Parathyroid adenoma (tissue), 2 donors: ENCODE results near the gene MAD1L1.

ENCODE experiments used
- H2AFZ ChIP-seq: fragments of 300-600 bp; sonication (generic); one replicate; pipeline ENCODE4 v1.7.0; 2017; ENCODE audit warnings: antibody characterized with exemption, mild to moderate bottlenecking
- H3K27ac ChIP-seq: fragments of 300-600 bp; sonication (generic); one replicate; pipeline ENCODE4 v1.7.0; 2017
- H3K27me3 ChIP-seq: fragments of 300-600 bp; sonication (generic); one replicate; pipeline ENCODE4 v1.7.0; 2017; ENCODE audit warnings: low read length; ENCODE audit not compliant: control insufficient read depth, insufficient read depth
- H3K36me3 ChIP-seq: fragments of 300-600 bp; sonication (generic); one replicate; pipeline ENCODE4 v1.7.0; 2017; ENCODE audit warnings: low read length; ENCODE audit not compliant: control insufficient read depth, insufficient read depth
- H3K4me1 ChIP-seq: fragments of 300-600 bp; sonication (generic); one replicate; pipeline ENCODE4 v1.7.0; 2017; ENCODE audit warnings: control low read depth
- H3K4me2 ChIP-seq: fragments of 300-600 bp; sonication (generic); one replicate; pipeline ENCODE4 v1.7.0; 2017; ENCODE audit warnings: low read length
- H3K4me3 ChIP-seq: fragments of 300-600 bp; sonication (generic); one replicate; pipeline ENCODE4 v1.7.0; 2017; ENCODE audit warnings: low read depth, low read length
- H3K79me2 ChIP-seq: fragments of 300-600 bp; sonication (generic); one replicate; pipeline ENCODE4 v1.7.0; 2017; ENCODE audit warnings: control low read depth
- H3K9ac ChIP-seq: fragments of 300-600 bp; sonication (generic); one replicate; pipeline ENCODE4 v1.7.0; 2017; ENCODE audit warnings: mild to moderate bottlenecking
- H3K9me3 ChIP-seq: fragments of 300-600 bp; sonication (generic); one replicate; pipeline ENCODE4 v1.7.0; 2017; ENCODE audit warnings: low read length; ENCODE audit not compliant: control insufficient read depth
- TF ChIP-seq, protein P1 (sequence below): fragments of 300-600 bp; sonication (generic); IDR thresholded peaks from one replicate; pipeline ENCODE4 v1.7.0; 2017; ENCODE audit warnings: antibody characterized with exemption, mild to moderate bottlenecking
- donor health status: primary hyperparathyroidism.

MAD1L1 gene

DNA sequence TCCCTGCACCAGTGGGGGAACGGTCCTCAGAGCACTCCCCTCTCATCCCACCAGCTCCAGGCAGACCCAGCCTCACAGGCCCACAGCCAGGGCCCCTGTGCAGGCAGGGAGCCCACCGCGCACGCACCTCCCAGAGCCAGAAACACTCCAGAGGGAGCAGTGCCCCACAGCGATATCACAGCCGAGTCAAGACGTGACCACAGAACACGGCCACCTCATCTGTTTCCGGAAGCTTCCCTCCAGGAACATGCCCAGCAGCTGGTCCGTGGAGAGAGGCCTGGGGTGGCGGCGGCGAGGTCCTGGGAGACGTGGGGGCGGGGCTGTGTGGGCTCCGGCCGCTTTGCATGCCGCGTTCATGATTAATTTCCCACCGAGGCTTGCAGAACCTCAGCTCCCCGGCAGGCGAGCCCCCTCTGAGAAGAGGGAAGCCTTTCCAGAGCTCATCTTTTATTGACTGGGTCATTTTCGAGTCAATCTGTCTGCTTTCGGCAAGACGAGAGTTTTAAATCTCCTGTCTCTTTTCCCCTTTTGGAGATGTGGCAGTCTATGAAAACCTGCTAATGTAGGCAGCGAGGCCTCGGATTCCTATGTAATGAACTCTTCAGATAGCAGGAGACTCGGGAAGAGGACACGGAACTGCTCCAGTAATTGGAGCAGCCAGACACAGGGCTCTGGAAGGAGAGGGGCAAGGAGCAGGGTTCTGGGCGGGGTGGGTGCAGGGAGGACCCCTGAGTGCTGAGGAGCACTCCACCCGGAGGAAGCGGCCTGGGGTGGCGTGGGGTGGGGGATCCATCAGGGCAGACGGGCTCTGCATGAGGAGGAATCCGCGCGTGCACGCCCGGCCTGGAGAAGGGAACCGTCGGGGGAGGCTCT lies 319.9 kb downstream of the MAD1L1 start:
- H3K9ac ChIP-seq: no peak overlapping the region
- TF ChIP-seq, protein P1, sequence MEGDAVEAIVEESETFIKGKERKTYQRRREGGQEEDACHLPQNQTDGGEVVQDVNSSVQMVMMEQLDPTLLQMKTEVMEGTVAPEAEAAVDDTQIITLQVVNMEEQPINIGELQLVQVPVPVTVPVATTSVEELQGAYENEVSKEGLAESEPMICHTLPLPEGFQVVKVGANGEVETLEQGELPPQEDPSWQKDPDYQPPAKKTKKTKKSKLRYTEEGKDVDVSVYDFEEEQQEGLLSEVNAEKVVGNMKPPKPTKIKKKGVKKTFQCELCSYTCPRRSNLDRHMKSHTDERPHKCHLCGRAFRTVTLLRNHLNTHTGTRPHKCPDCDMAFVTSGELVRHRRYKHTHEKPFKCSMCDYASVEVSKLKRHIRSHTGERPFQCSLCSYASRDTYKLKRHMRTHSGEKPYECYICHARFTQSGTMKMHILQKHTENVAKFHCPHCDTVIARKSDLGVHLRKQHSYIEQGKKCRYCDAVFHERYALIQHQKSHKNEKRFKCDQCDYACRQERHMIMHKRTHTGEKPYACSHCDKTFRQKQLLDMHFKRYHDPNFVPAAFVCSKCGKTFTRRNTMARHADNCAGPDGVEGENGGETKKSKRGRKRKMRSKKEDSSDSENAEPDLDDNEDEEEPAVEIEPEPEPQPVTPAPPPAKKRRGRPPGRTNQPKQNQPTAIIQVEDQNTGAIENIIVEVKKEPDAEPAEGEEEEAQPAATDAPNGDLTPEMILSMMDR: no peak
- no peaks in the 10 kb centered on the region for H3K27me3 ChIP-seq
- no peaks in the 10 kb centered on the region for H3K9me3 ChIP-seq
- H3K4me2 ChIP-seq: no peak overlapping the region
- H3K27ac ChIP-seq: no peak overlapping the region
- no peak overlapping the region for H2AFZ ChIP-seq
- H3K79me2 ChIP-seq: no peaks in the 10 kb centered on the region
- H3K36me3 ChIP-seq: no peaks in the 10 kb centered on the region
- no peak overlapping the region for H3K4me3 ChIP-seq
- H3K4me1 ChIP-seq: no peaks in the 10 kb centered on the region

DNA sequence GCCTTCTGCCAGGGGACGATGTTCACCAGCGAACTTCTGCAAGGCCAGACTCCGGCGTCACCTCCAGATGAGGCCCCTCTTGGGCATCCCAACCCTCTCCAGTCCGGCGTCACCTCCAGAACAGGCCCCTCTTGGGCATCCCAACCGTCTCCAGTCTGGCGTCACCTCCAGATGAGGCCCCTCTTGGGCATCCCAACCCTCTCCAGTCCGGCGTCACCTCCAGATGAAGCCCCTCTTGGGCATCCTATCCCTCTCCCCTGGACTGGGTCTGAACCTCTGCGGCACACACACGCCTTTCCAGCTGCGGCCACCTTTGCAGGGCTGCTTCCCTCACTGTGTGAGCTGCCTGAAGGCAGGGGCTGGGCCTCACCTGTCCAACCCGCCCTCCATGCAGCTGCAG lies 321.2 kb downstream of the MAD1L1 start:
- no peak overlapping the region for H3K9ac ChIP-seq
- H2AFZ ChIP-seq: no peak overlapping the region
- no peaks in the 10 kb centered on the region for H3K4me1 ChIP-seq
- no peaks in the 10 kb centered on the region for H3K79me2 ChIP-seq
- H3K27me3 ChIP-seq: no peaks in the 10 kb centered on the region
- H3K9me3 ChIP-seq: no peaks in the 10 kb centered on the region
- H3K4me3 ChIP-seq: no peak overlapping the region
- H3K36me3 ChIP-seq: no peaks in the 10 kb centered on the region
- no peak overlapping the region for H3K4me2 ChIP-seq
- TF ChIP-seq, protein P1: no peak
- no peak overlapping the region for H3K27ac ChIP-seq

DNA sequence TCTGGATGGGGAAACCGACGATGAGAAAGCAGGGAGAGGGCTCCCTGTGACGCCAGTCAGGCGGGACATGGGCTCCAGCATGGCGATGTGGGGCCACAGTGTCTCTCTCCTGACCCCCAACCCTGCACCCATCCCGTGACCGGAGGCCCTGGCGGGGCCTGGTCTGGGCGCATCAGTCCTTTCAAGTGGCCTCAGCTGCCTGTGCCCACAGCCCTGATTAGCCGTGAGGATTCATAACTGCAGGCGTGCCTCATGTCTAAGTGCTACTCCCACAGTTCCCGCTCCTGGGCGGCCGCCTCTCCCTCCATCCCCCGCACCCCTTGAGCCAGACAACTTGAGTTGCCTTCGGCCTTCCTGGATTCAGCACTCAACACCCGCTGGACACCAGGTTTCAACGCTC lies 321.9 kb downstream of the MAD1L1 start:
- Histone ChIP-seq H3K9me3 (no peaks in the 10 kb centered on the region), H3K9ac (no peak overlapping the region), H3K4me2 (no peak overlapping the region), H3K36me3 (no peaks in the 10 kb centered on the region), H3K79me2 (no peaks in the 10 kb centered on the region), H3K4me1 (no peaks in the 10 kb centered on the region), H3K27me3 (no peaks in the 10 kb centered on the region), H2AFZ (no peak overlapping the region), H3K27ac (no peak overlapping the region), H3K4me3 (no peak overlapping the region)
- TF ChIP-seq, protein P1: no peak

DNA sequence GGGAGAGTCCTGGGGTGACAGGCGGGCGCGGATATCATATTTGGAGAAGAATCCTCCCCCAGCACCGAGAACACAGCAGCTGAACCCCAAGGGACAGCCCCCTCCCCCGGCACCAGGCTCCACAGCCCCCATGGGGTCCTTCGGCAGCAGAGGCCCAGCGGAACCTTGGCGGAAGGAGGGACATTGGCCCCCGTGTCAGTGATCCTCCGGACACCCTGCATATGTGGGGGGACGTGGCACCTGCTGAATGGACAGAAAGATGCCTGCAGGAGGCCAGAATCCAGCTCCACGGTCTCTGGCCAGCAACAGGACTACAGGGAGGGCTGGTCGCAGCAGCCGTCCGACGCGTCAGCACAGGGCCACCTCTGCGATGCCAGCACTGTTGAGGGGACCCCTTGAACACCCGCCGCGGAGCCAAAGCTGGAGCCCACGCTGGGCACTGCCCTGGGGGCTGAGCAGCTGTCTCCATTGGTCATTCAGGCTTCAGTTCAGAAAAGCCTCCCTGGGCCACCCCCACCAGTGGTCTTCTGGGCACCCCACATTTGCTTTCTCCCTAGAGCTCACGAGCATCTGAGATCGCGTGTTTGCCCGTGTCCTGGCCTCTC lies 322.6 kb downstream of the MAD1L1 start:
- no peak overlapping the region for H3K9ac ChIP-seq
- no peaks in the 10 kb centered on the region for H3K27me3 ChIP-seq
- no peaks in the 10 kb centered on the region for H3K9me3 ChIP-seq
- H3K36me3 ChIP-seq: no peaks in the 10 kb centered on the region
- no peak overlapping the region for H2AFZ ChIP-seq
- TF ChIP-seq, protein P1: no peak
- H3K4me2 ChIP-seq: no peak overlapping the region
- no peaks in the 10 kb centered on the region for H3K79me2 ChIP-seq
- no peaks in the 10 kb centered on the region for H3K4me1 ChIP-seq
- H3K4me3 ChIP-seq: no peak overlapping the region
- H3K27ac ChIP-seq: no peak overlapping the region
